GM12864 (cell line): Measurements from ENCODE around the gene HCFC1R1.
"Not testable (repeated sequence)": the region's sequence is repeated elsewhere in the genome, so short reads cannot be mapped to it uniquely, and the experiment has no call there.

Experiments
- DNase-seq: peaks from one replicate; pipeline ENCODE4 v3.0.0-alpha.2; 2011; ENCODE audit warnings: low read depth
- H3K4me3 ChIP-seq: 2 replicates; pipeline ENCODE4 v1.5.1; 2011; ENCODE audit warnings: mild to moderate bottlenecking, low read depth, low read length, control low read depth
- TF ChIP-seq, protein P1 (sequence below): IDR thresholded peaks from 2 replicates; pipeline ENCODE4 v1.5.1; 2011; ENCODE audit warnings: low read depth, mild to moderate bottlenecking, moderate library complexity, low read length, control low read depth, inconsistent platforms; ENCODE audit errors: missing control alignments

The HCFC1R1 gene

GRCh38 chr16:3054965-3055733 is 31.4 kb upstream of the HCFC1R1 start:
- no peak overlapping the region for H3K4me3 ChIP-seq
- no peak for DNase-seq
- TF ChIP-seq, protein P1, sequence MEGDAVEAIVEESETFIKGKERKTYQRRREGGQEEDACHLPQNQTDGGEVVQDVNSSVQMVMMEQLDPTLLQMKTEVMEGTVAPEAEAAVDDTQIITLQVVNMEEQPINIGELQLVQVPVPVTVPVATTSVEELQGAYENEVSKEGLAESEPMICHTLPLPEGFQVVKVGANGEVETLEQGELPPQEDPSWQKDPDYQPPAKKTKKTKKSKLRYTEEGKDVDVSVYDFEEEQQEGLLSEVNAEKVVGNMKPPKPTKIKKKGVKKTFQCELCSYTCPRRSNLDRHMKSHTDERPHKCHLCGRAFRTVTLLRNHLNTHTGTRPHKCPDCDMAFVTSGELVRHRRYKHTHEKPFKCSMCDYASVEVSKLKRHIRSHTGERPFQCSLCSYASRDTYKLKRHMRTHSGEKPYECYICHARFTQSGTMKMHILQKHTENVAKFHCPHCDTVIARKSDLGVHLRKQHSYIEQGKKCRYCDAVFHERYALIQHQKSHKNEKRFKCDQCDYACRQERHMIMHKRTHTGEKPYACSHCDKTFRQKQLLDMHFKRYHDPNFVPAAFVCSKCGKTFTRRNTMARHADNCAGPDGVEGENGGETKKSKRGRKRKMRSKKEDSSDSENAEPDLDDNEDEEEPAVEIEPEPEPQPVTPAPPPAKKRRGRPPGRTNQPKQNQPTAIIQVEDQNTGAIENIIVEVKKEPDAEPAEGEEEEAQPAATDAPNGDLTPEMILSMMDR = no peak

DNA sequence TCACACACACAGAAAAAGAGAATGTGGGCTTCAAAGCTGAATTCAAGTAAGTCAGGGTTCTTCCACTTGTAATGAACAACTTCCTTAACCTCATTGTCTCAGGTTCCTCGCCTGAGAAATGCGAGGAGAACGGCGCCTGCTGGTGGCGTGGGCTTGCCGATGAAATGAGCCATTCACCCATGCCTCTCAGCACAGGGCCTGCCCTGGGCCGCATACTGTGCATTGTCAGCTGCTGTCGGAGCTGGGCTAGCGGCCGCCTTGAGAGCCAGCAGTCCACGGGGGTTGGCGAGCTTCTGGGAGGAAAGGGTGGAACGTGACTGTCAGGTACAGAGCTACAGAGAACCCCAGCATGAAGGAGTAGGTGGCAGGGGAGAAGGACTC is 29.6 kb upstream of the HCFC1R1 start:
- DNase-seq, H3K4me3 ChIP-seq: not testable (repeated sequence)

DNA sequence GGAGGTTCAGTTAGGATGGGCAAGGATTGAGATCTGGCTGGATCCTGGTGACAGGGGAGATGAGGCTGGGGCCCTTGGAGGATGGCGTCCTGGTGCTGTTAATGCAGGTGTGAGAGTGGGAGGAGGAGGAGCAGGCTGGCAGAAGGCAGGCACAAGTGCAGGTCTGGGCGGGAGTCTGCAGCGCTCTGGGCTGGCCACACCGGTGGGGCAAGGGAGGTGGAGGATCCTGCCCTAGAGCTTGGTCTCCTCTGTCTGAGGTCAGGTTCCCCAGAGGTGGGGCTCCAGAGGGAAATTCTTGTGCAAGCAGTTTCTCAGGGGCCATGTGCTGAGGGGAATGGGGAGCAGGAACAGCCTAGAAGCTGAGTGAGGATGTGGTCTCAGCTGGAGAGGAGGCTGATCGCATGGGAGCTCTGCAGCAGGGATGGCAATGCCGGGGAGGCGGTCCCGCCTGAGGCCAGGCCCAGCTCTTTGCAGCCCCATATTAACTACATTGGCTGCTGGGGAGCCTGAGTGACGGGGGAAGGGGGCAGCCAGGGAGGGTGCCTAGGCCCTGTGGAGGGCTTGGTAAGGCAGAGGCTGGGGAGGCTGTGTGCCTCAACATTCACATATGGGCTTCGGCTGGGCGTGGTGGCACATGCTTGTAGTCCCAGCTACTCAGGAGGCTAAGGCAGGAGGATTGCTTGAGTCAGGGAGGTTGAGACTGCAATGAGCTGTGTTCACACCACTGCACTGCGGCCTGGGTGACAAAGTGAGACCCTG is 29.0 kb upstream of the HCFC1R1 start:
- not testable (repeated sequence) for DNase-seq, H3K4me3 ChIP-seq

- no peak overlapping the region for H3K4me3 ChIP-seq
These were observed 27.8 kb upstream of the HCFC1R1 start for GRCh38 chr16:3051494-3051893.

DNA sequence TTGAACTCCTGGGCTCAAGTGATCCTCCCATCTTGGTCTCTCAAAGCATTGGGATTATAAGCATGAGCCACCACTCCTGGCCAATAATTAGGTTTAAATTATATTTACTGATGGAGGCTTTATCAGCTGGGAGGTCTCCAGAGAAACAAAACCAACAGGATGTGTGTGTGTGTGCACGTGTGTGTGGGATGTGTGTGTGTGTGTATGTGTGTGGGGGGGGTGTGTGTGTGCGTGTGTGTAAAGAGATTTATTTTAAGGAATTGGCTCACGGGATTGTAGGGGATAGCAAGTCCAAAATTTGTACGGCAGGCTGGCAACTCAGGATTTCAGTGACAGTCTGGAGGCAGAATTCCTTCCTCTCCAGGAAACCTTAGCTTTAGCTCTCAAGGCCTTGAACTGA is 27.3 kb upstream of the HCFC1R1 start:
- H3K4me3 ChIP-seq = no peak overlapping the region
- TF ChIP-seq, protein P1 = no peak
- no peak for DNase-seq

More at GRCh38 chr16:3051494-3051893, 27.8 kb upstream of the HCFC1R1 start:
- no peak for DNase-seq
- TF ChIP-seq, protein P1 = no peak

GRCh38 chr16:3050487-3050886 is 26.7 kb upstream of the HCFC1R1 start:
- no peak for DNase-seq
- TF ChIP-seq, protein P1 = no peak
- no peak overlapping the region for H3K4me3 ChIP-seq

GRCh38 chr16:3049921-3050481 is 26.3 kb upstream of the HCFC1R1 start:
- no peak for DNase-seq
- TF ChIP-seq, protein P1 = no peak
- H3K4me3 ChIP-seq = no peak overlapping the region

GRCh38 chr16:3047387-3047720 is 23.6 kb upstream of the HCFC1R1 start:
- no peak overlapping the region for H3K4me3 ChIP-seq
- TF ChIP-seq, protein P1 = no peak
- no peak for DNase-seq
